ENCODE measurements around the gene PPP6R2. TPM values are rescaled to one million over a fixed set of nuclear protein-coding genes. Genes with fewer than 3 reads are reported as not detected.

Gene PPP6R2
- polyA plus RNA-seq, 2 of the 4 experiments (the other 2 are of a cell fraction), result 9.6 to 14.7 TPM

- TF ChIP-seq ELK1 (IDR thresholded peaks at IDR 0.05; ENCODE audit: low read depth, low read length) (no peak), CHD2 (IDR thresholded peaks at IDR 0.05; ENCODE audit: low read length, partially characterized antibody) (no peak), ZFP36 (IDR thresholded peaks at IDR 0.05; ENCODE audit: borderline replicate concordance, partially characterized antibody) (no peak)
Observed at GRCh38 chr22:50343541-50343935, 411 bp downstream of the PPP6R2 start (continued).

- no peak overlapping the region for H3K4me3 ChIP-seq
- H3K4me1 ChIP-seq, result no peaks in the 10 kb centered on the region
- no peak for TF ChIP-seq FOXS1 (CRISPR knock-in tag; IDR thresholded peaks at IDR 0.05)
- TF ChIP-seq MYC (IDR thresholded peaks at IDR 0.05; ENCODE audit: borderline replicate concordance, low read length), result no peak
- no peak for TF ChIP-seq HOXA7 (CRISPR knock-in tag; IDR thresholded peaks at IDR 0.05)
- no peak for TF ChIP-seq ZNF302 (CRISPR knock-in tag; IDR thresholded peaks at IDR 0.05)
- TF ChIP-seq MAFK (IDR thresholded peaks at IDR 0.05; ENCODE audit: partially characterized antibody), result no peak
- no peak for TF ChIP-seq RAD21 (conservative IDR thresholded peaks at IDR 0.05 in 1 of 2, IDR thresholded peaks at IDR 0.05 in 1 of 2)
- TF ChIP-seq HDAC2 (IDR thresholded peaks at IDR 0.05), result no peak
- TF ChIP-seq HMGXB4 (CRISPR knock-in tag; IDR thresholded peaks at IDR 0.05; ENCODE audit: borderline replicate concordance), result no peak
- no peak for TF ChIP-seq CBX8 (IDR thresholded peaks at IDR 0.05)
- no peak for TF ChIP-seq POLR2AphosphoS2 (conservative IDR thresholded peaks at IDR 0.05; ENCODE audit: low read length)
- DNase-seq (ENCODE audit: low read depth in 1 of 2, low spot score in 1 of 2) (no peak), FAIRE-seq (no peak), ATAC-seq (no peak)
- WGBS (ENCODE audit: missing lambda C conversion rate), result 74% methylated on average over 2 of the region's 8 CpGs
- H3K27ac ChIP-seq, result no peak overlapping the region
- ChIA-PET POLR2A (no interaction called here), CTCF (no interaction called here)
- H3K9me3 ChIP-seq, result no peaks in the 10 kb centered on the region
- H3K4me2 ChIP-seq, result no peak overlapping the region
Observed at GRCh38 chr22:50346470-50346869, 3.3 kb downstream of the PPP6R2 start.

GRCh38 chr22:50347157-50347556 is 4.0 kb downstream of the PPP6R2 start:
- no peak overlapping the region for H3K4me2 ChIP-seq
- ATAC-seq (no peak), FAIRE-seq (no peak), DNase-seq (ENCODE audit: low read depth in 1 of 2, low spot score in 1 of 2) (no peak)
- H3K4me1 ChIP-seq, result no peaks in the 10 kb centered on the region
- TF ChIP-seq CBX2 (IDR thresholded peaks at IDR 0.05; ENCODE audit: borderline replicate concordance, low read depth), result no peak
- no peak for TF ChIP-seq CEBPB (IDR thresholded peaks at IDR 0.05)
- TF ChIP-seq E2F6 (IDR thresholded peaks at IDR 0.05; ENCODE audit: borderline replicate concordance, low read depth), result no peak
- H3K9me3 ChIP-seq, result no peaks in the 10 kb centered on the region
- no peak overlapping the region for H3K27ac ChIP-seq
- POLR2A ChIA-PET, result no interaction called here
- 93% methylated on average over 8 of the region's 8 CpGs for WGBS (ENCODE audit: missing lambda C conversion rate)
- no peak overlapping the region for H3K4me3 ChIP-seq
- CTCF ChIA-PET, result no interaction called here

GRCh38 chr22:50348058-50348457 is 4.9 kb downstream of the PPP6R2 start:
- FAIRE-seq, result no peak
- CTCF ChIA-PET, result interaction anchor here (0.6 kb wide), 1 partner anchor 113 kb away, joined by 3 read pairs; no protein-coding TSS in a partner anchor
- TF ChIP-seq ELK1 (IDR thresholded peaks at IDR 0.05; ENCODE audit: low read depth, low read length), result no peak
- TF ChIP-seq REST (IDR thresholded peaks at IDR 0.05), result no peak
- TF ChIP-seq ZNF302 (CRISPR knock-in tag; IDR thresholded peaks at IDR 0.05), result no peak
- TF ChIP-seq BHLHE40 (IDR thresholded peaks at IDR 0.05; ENCODE audit: low read depth, low read length), result no peak
- TF ChIP-seq FOSB (CRISPR knock-in tag; IDR thresholded peaks at IDR 0.05), result no peak
- TF ChIP-seq ATOH8 (CRISPR knock-in tag; IDR thresholded peaks at IDR 0.05; ENCODE audit: low read depth), result no peak
- TF ChIP-seq POLR2AphosphoS2 (conservative IDR thresholded peaks at IDR 0.05; ENCODE audit: low read length), result no peak
- TF ChIP-seq PBX3 (IDR thresholded peaks at IDR 0.05), result no peak
- no peak for TF ChIP-seq CBX2 (IDR thresholded peaks at IDR 0.05; ENCODE audit: borderline replicate concordance, low read depth)

More at GRCh38 chr22:50348058-50348457, 4.9 kb downstream of the PPP6R2 start:
- Histone ChIP-seq H3K27ac (no peak overlapping the region), H3K4me3 (no peak overlapping the region), H3K4me2 (no peak overlapping the region), H3K4me1 (no peaks in the 10 kb centered on the region), H3K9me3 (no peaks in the 10 kb centered on the region)
- ATAC-seq (no peak), DNase-seq (ENCODE audit: low read depth in 1 of 2, low spot score in 1 of 2) (no peak)
- 73% methylated on average over 2 of the region's 2 CpGs for WGBS (ENCODE audit: missing lambda C conversion rate)
- POLR2A ChIA-PET, result no interaction called here

Measured in A549 (cell line).